Subcutaneous abdominal adipose tissue (tissue), 5 donors: ENCODE measurements around the gene CD59.

Source experiments
- H3K27ac ChIP-seq: one replicate; pipeline ENCODE4 v1.7.0; 2013; ENCODE audit warnings: low read depth, mild to moderate bottlenecking, inconsistent platforms, low read length, moderate library complexity
- H3K27me3 ChIP-seq, 5 donors: one replicate each; pipeline ENCODE4 v1.7.0; 2013; ENCODE audit warnings: low read length in 5 of 5, inconsistent platforms in 1 of 5; ENCODE audit not compliant: control insufficient read depth in 5 of 5, insufficient read depth in 4 of 5
- H3K36me3 ChIP-seq, 5 donors: one replicate each; pipeline ENCODE4 v1.7.0; 2013; ENCODE audit warnings: low read length in 5 of 5; ENCODE audit not compliant: control insufficient read depth in 5 of 5, insufficient read depth in 5 of 5
- H3K4me1 ChIP-seq, 5 donors: one replicate each; pipeline ENCODE4 v1.7.0; 2013; ENCODE audit warnings: low read length in 5 of 5, mild to moderate bottlenecking in 3 of 5, moderate library complexity in 1 of 5; ENCODE audit not compliant: control insufficient read depth in 5 of 5, insufficient read depth in 5 of 5
- H3K4me3 ChIP-seq, 5 donors: one replicate each; pipeline ENCODE4 v1.7.0; 2013; ENCODE audit warnings: low read length in 5 of 5, low read depth in 1 of 5
- H3K9ac ChIP-seq, 5 donors: one replicate each; pipeline ENCODE4 v1.7.0; 2013; ENCODE audit warnings: low read length in 5 of 5, mild to moderate bottlenecking in 4 of 5, moderate library complexity in 3 of 5
- H3K9me3 ChIP-seq, 5 donors: one replicate each; pipeline ENCODE4 v1.7.0; 2013; ENCODE audit warnings: low read length in 5 of 5; ENCODE audit not compliant: control insufficient read depth in 5 of 5
- donor health status: healthy.
- donor health status: healthy.
- donor health status: healthy.
- donor health status: healthy.
- donor health status: healthy.

The CD59 gene

DNA sequence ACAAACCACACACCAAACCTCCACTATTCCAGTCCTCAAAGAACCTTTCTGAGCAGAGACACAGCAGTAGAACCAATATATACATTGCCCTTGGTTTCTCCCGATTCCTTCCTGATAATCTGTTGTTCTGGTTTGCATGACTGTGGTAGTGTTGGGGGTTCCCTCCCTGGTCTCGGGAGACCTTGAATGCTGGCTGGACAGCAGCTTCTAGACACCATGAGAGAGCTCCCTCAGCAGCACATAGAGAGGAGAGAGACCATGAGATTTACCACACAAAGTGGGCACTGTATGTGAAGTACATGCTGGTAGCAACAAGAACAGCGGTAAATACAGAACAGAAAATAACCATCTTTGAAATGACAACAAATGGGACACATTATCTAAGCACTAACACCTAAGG, 38.2 kb downstream of the CD59 start:
- Histone ChIP-seq H3K36me3 (no peaks in the 10 kb centered on the region), H3K27ac (no peak overlapping the region), H3K9ac (no peak overlapping the region), H3K27me3 (no peaks in the 10 kb centered on the region), H3K9me3 (no peaks in the 10 kb centered on the region), H3K4me1 (peaks cover 11 to 75% (median 26%) of the 10 kb centered on the region in 5 donors), H3K4me3 (no peak overlapping the region)

DNA sequence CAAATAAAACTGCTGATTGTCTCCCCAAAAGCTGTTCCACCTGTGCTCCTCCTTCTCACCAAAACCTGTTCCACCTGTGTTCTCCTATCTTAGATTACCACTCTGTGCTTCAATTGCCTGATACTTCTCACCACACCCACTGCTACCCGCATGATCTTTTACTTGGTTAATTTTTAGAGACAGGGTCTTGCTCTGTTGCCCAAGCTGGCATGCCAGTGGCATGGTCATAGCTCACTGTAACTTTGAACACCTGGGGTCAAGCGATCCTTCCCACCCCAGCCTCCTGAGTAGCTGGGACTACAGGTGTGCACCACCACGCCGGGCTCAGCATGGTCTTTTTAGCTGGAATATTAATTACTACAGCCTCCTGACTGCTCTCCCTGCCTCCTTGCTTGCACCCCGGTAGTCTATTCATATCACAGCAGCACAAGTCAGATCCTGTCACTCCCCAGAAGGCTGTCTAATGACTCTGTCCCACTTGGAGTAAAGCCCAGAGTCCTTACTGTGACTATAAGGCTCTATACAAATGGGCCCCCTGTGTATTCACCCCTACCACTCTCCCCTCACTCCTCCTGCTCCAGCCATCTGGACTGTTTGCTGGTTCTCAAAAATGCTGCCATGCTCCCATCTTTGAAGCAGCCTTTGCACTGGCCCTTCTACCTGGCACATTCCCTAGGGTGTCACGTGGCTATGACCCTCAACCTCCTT, 39.1 kb downstream of the CD59 start:
- Histone ChIP-seq H3K36me3 (no peaks in the 10 kb centered on the region), H3K9ac (no peak overlapping the region), H3K27ac (no peak overlapping the region), H3K27me3 (no peaks in the 10 kb centered on the region), H3K4me1 (peaks cover 11 to 73% (median 33%) of the 10 kb centered on the region in 5 donors), H3K9me3 (no peaks in the 10 kb centered on the region), H3K4me3 (no peak overlapping the region)

DNA sequence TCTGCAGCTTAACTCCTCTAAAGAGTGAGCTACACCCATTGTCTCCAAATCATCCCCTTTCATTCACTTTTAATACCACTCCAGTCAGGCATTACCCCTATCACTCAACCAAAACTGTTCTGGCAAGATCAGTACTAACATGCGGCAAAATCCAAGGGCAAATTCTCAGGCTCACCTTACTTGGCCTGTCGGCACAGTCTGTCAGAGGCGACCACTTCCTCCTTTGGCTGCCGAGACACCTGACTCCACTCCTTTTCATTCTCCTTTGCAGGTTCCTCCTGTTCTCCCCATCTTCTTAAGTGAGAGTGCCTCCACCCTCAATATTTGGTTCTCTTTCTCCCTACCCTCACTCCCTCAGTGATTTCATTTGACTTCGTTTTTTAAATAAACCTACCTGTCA, 39.8 kb downstream of the CD59 start:
- Histone ChIP-seq H3K4me3 (no peak overlapping the region), H3K36me3 (no peaks in the 10 kb centered on the region), H3K27me3 (no peaks in the 10 kb centered on the region), H3K9ac (no peak overlapping the region), H3K9me3 (no peaks in the 10 kb centered on the region), H3K4me1 (peaks cover 7 to 73% (median 34%) of the 10 kb centered on the region in 5 donors), H3K27ac (no peak overlapping the region)

DNA sequence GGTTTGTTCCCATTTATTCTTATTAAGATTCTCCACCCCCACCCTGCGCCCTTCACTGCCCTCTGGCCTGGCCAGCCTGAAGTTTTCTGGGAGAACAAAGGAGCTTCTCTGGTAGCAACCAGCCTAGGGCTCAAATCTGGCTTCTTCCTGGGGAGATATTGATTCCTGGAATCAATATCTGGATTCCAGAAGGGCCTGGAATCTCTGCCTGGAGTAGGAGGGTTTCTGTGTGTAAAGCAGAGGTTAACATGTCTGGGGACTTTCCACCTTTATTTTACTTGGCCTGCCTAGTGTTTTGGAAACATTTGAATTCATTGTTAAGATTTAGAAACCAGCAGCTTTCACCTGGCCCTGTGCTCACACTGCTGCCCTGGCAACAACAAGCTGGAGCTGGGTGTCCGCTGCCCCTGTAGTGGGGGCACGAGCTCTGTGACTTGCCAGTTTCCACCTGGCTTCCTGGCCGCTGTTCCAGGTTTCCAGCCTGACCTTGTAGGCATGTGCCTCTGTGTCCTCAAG, 41.1 kb downstream of the CD59 start:
- Histone ChIP-seq H3K9ac (peak overlapping the region in 1 of 5 donors; percentile 23), H3K36me3 (no peaks in the 10 kb centered on the region), H3K4me3 (no peak overlapping the region), H3K4me1 (peaks cover 12 to 78% (median 38%) of the 10 kb centered on the region in 5 donors), H3K9me3 (no peaks in the 10 kb centered on the region), H3K27ac (peak overlapping the region; percentile 96), H3K27me3 (peaks cover 0 to 3% (median 0%) of the 10 kb centered on the region in 5 donors)

DNA sequence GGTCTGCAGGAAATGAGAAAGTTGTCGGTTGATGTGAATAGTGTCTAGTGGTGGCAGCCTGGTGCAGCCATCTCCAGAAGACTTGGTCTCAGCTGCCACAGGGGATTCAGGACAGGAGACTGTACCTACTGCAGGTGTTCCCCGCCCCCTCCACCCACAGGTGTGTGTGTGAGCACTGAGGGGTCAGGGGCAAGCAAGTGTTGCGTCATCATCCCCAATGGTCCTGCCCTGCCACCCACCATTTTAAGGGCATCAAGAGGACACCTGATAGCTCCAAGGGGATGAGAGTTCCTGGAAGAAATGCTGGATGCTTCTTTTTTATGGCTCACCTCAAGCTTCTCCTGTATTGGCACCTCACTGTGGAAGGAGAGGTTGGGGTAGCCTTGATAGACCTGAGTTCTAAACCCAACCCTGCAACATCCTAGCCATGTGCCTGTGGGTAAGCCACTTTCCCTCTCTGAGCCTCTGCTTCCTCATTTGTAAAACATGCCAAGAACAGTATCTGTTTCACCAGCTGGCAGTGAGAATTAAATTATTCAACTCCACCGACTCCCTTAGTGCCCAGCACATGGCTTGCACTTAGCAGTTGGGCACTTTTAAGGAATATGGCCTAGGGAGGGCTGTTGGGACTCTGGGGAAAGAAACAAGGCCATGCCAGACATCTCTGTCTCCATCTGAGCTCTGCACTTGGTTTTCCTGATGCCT, 41.7 kb downstream of the CD59 start:
- peak overlapping the region in 1 of 5 donors; percentile 23 for H3K9ac ChIP-seq
- peaks cover 12 to 77% (median 35%) of the 10 kb centered on the region in 5 donors for H3K4me1 ChIP-seq
- H3K27ac ChIP-seq = peak overlapping the region; percentile 96
- peaks cover 0 to 3% (median 0%) of the 10 kb centered on the region in 5 donors for H3K27me3 ChIP-seq
- no peak overlapping the region for H3K4me3 ChIP-seq
- H3K9me3 ChIP-seq = no peaks in the 10 kb centered on the region
- H3K36me3 ChIP-seq = no peaks in the 10 kb centered on the region

DNA sequence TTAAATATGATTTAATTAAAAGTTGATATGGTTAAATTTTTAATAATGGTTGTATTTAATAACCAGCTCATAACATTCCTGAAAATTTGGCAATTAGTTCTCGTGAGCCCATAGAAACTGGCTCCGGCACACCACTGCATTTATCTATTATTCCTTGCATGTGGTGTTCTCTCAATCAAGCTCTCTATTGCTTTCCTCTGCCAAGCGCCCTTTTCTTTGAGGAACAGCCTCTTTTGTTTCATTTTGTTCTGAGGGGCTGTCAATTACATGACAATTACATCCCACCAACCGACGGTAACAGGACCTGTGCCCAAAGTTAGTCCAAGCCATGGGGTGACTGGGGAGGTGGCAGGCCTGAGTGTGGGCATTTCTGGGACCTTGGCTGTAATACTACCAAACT, 43.7 kb downstream of the CD59 start:
- H3K36me3 ChIP-seq = no peaks in the 10 kb centered on the region
- H3K9ac ChIP-seq = peak overlapping the region in 4 of 5 donors; percentile 31 to 72 (median 46)
- H3K9me3 ChIP-seq = peaks cover 0 to 1% (median 0%) of the 10 kb centered on the region in 5 donors
- H3K4me1 ChIP-seq = peaks cover 10 to 93% (median 37%) of the 10 kb centered on the region in 5 donors
- H3K27me3 ChIP-seq = peaks cover 0 to 3% (median 0%) of the 10 kb centered on the region in 5 donors
- H3K4me3 ChIP-seq = no peak overlapping the region
- H3K27ac ChIP-seq = peak overlapping the region; percentile 96

DNA sequence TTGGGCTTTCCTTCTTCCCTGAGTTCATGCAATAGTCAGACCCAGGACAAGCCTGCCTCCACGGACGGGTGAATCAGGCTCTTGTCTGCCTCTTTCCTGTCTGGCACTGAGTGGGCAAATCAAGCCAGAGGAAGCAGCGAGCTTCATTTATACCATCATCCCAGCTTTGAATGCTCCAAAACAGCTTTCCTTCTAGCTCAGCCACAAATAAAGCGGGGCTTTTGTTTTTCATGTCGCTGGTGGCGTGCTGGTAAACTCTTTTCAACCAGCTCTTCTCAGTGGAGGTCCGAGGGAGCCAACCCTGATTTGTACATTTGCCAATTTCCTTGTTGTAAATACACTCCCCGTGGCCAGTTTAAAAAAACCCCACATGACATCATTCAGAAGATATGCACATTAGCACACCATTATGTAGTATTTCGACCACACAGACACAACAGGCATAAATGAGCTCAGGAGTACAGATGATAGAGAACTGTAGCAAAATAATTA, 44.2 kb downstream of the CD59 start:
- H3K4me1 ChIP-seq = peaks cover 10 to 89% (median 32%) of the 10 kb centered on the region in 5 donors
- H3K27ac ChIP-seq = peak overlapping the region; percentile 96
- H3K9me3 ChIP-seq = peaks cover 0 to 4% (median 0%) of the 10 kb centered on the region in 5 donors
- H3K36me3 ChIP-seq = no peaks in the 10 kb centered on the region
- H3K4me3 ChIP-seq = peak overlapping the region in 2 of 5 donors; percentile 15 to 51
- H3K9ac ChIP-seq = peak overlapping the region; percentile 44 to 72 (median 60)
- peaks cover 0 to 3% (median 0%) of the 10 kb centered on the region in 5 donors for H3K27me3 ChIP-seq

DNA sequence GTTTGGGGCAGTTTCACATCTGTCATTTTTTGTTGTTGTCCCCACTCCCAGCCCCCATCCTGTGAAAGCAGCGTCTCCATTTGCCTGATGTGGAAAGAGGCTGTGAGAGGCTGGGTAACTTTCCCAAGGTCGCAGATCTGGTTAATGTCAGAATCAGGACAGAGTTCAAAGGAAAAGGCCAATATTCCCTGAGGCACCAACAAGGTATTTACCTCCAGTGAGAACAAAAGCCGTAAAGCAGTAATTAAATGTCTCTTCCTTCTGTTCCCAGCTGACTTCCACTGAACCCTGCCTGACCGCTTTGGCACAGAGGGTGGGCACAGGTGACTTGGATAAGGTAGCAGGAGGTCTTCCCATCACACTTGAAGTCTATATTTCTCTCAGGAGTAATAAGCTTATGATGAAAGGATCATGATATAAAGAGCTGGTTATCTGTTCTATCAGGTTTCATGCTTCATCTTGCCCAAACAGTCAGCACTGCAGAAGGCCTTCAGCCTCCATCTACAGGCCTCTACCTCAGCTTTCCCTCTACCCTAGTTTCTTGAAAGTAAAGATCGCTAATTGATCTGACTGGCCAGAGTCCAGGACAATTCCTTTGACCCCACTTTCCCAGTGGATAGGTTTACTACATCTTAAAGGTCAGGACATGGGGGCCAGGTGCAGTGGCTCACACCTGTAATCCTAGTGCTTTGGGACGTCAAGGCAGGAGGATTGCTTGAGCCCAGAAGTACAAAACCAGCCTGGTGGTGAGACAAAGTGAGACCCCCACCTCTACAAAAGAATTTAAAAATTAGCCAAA, 45.0 kb downstream of the CD59 start:
- H3K36me3 ChIP-seq = no peaks in the 10 kb centered on the region
- peaks cover 10 to 81% (median 29%) of the 10 kb centered on the region in 5 donors for H3K4me1 ChIP-seq
- H3K9ac ChIP-seq = peak overlapping the region; percentile 15 to 94 (median 46)
- H3K9me3 ChIP-seq = peaks cover 0 to 4% (median 0%) of the 10 kb centered on the region in 5 donors
- peaks cover 0 to 3% (median 0%) of the 10 kb centered on the region in 5 donors for H3K27me3 ChIP-seq
- peak overlapping the region in 1 of 5 donors; percentile 1 for H3K4me3 ChIP-seq
- H3K27ac ChIP-seq = peak overlapping the region; percentile 96

DNA sequence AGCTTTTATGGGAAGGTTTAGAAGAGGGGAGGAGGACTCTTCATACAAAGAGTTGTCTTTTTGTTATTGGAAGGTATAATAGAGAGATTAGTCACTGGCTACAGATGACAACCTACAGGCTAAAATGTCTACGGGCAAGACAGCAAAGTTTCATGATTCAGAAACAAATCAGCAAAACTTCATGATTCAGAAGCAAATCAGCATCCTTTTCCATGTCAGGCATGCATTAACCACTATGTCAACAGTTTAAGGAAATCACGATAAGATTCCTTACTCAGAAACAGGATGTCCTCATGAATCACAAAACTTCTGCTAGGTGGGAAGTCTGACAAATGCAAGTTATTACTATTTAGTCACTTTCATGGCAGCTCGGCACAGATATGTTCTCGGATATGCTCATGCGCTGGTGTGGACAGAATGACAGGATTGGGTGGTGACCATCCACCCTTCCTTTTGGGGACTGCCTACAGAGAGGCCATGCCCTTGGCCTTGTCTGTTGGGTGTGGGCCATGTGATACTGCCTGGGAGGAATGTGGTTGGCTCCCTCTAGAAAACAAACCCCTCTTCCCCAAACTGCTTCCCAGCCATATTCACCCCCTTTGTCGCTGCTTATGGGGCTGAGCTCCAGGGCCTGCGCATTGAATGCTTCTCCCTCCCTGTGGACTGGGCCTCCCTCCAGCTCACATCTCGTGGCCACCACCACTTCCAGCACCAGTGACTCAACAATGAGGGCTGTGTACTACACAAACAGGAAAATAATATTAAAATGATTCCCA, 45.7 kb downstream of the CD59 start:
- H3K4me1 ChIP-seq = peaks cover 10 to 73% (median 34%) of the 10 kb centered on the region in 5 donors
- peaks cover 0 to 3% (median 0%) of the 10 kb centered on the region in 5 donors for H3K27me3 ChIP-seq
- peaks cover 0 to 4% (median 0%) of the 10 kb centered on the region in 5 donors for H3K9me3 ChIP-seq
- H3K36me3 ChIP-seq = no peaks in the 10 kb centered on the region
- peak overlapping the region; percentile 96 for H3K27ac ChIP-seq
- peak overlapping the region in 1 of 5 donors; percentile 1 for H3K4me3 ChIP-seq
- H3K9ac ChIP-seq = peak overlapping the region in 4 of 5 donors; percentile 5 to 94 (median 50)
